ENCODE results near the gene KSR1.

DNA sequence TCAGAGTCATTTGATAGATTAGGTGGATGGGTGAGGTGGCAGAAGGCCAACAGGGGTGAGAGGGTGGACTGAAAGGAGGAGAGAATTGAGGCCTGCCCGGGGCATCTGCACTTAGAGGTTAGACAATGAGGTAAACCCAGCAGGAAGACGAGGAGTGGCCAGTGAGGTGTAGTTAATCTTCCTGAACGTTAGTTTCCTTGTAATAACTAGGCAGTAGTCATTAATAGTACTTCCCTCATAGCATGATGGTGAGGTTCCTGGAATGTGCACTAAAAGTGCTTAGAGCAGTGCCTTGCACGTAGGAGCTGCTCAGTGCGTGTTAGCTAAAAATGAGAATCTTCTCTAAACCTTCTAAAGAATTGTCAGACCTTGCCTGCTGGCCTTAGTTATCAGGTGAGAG is 13.5 kb upstream of the KSR1 start:
- TF ChIP-seq, protein P1, sequence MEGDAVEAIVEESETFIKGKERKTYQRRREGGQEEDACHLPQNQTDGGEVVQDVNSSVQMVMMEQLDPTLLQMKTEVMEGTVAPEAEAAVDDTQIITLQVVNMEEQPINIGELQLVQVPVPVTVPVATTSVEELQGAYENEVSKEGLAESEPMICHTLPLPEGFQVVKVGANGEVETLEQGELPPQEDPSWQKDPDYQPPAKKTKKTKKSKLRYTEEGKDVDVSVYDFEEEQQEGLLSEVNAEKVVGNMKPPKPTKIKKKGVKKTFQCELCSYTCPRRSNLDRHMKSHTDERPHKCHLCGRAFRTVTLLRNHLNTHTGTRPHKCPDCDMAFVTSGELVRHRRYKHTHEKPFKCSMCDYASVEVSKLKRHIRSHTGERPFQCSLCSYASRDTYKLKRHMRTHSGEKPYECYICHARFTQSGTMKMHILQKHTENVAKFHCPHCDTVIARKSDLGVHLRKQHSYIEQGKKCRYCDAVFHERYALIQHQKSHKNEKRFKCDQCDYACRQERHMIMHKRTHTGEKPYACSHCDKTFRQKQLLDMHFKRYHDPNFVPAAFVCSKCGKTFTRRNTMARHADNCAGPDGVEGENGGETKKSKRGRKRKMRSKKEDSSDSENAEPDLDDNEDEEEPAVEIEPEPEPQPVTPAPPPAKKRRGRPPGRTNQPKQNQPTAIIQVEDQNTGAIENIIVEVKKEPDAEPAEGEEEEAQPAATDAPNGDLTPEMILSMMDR (IDR thresholded peaks at IDR 0.05; ENCODE audit: insufficient read depth, low read depth, low read length): no peak
- no peak for TF ChIP-seq EZH2 (IDR thresholded peaks at IDR 0.05; ENCODE audit: insufficient read depth, low read length)
